T follicular helper cell (primary cell): Measurements from ENCODE around the gene TUBGCP6.

Source experiments
- DNase-seq: peaks from one replicate; pipeline ENCODE4 v3.0.0-alpha.2; 2020; ENCODE audit warnings: low read depth

The TUBGCP6 gene

DNA sequence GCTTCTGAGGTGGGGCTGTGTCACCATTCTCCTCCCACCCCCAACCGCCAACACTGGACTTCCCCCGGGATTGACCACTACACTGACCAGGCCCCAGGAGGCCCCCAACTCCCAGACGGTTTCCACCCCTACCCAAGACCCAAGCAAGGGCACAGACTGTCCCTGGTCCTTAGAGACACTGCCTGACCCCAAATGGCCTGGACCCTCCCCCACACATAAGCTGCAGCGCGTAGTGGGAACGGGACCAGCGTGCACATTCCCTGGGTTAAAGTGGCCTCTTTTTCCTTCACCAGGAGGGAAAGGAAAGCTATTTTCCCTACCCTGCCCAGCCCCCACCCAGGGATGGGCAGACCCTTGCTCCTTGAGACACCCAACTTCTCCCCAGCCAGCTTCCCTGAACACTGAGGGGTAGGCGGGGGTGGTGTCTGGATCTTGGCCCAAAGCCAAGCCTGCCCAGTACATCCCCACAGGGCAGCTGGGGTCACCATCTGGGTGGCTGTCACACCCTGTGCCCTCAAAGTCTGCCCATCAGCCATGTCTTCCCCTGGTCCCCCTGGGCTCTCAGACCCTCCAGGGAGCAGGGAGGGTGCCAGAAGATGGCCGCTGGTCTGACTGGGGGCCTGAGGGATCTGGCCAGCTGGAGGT lies 18.3 kb upstream of the TUBGCP6 start:
- DNase-seq: no peak

DNA sequence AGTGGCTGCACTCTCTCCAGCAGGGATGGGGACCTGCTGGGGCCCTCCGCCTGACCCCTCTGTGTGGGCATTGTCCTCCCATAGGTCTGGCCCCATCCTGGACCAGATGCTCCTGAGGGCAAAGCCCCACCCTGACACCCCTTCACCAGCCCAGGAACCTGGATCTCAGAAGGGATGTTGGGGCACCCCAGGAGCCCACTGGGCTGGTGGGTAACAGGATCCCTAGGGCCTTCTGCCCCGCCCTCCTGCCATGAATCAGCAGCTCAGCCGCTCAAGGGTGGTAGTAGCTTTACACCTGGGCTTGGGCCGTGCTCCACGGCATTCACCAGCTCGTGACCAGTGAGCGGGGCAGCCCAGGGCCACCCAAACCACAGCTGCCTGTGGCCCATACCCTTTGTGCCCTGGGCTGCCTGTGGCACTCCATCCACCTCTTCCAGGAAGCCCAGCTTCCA lies 17.7 kb upstream of the TUBGCP6 start:
- DNase-seq: no peak

DNA sequence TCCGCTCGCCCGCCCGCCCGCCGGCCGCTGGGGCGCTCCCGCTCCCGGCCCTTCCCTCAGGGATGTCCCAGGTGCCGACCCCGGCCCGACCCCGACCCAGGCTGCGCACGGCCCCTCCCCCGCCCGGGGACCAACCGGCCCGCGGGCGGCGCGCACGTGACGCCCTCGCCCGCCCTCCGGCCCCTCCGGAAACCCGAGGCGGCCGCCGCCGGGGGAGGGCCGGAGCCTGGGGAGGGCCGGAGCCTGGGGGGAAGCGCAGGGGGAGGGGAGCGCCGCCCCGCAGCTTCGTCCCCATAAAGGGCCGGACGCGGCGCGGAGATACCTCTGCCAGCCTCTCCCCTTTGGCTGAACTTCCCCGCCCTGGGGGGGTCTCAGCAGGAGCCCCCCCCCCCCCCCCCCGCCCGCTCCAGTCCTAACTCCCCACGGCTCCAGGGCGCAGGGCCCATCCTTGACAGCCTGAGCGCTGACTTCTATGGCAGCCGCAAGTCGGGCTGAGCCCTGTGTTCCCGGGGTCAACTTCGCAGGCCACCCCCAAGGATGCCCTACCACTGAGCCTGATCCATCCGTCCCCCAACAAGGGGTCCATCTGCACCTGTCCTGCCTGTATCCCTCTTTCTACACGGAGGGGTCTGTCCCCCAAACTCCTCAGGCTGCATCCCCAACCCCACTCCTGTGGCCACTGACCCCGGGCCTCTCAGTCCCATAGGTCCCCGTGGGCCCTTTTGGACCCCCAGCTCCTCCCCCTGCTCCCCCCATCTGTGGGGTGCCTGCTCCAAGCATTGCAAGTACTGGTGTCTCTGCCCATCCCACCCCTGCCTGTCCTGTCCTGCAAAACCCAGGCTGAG lies 17.0 kb upstream of the TUBGCP6 start, which contains the start of gene MAPK12:
Gene MAPK12 (minus strand): TSS at position 69 of the 845 bp plus-strand sequence. CDS start 174 bp downstream, outside the sequence.
- DNase-seq: no peak

DNA sequence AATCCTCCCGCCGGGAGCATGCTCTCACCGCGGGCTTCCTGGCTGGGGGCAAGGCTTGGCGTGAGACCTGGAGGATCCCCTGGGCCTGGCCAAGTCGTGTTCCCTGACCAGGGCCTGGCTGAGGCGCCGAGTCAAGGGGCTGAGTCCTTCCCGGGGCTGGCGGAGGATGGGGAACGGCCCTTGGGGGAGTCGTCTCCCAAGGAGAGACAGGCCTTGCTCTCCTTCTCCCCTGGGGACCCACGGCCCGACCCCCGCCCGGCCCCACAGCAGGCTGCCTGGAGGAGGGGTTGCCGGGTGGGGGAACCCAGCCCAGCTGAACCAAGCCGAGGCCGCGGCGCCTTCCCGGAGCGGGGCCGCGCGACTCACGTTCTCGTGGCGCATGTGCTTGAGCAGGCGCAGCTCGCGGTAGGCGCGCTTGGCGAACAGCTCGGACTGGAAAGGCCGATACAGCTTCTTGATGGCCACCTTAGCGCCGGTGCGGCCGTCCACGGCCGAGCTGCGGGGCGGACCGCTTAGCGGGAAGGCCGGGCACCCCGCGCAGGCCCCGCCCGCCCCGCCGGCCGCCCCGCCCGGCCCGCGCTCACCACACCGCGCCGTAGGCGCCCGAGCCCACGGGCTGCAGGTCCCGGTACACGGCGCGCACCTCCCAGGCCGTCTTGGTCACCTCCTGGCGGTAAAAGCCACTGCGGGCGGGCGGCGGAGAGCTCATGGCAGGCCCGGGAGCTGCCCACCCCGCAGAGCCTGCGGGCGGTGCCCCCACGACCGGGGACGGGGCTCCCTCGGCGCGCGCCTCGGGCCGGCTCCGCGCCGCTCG lies 16.2 kb upstream of the TUBGCP6 start:
- DNase-seq: no peak

DNA sequence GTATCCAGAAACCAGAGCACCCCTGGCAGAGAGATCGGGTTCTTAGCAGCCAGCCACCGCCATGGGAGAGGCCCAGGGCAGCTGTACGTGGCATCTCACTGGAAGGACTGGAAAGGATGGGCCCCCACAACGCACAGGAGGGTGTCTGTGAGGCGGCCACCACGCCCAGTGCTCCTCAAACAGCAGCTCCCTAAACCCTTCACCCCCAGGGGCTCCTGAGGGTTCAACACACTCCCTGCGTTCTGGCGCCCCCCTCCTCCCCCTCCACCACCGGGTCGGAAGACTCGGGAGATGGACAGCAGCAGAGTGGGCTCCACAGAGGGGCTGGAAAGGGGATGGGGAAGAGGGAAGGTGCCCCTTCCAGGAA lies 15.6 kb upstream of the TUBGCP6 start:
- DNase-seq: no peak

DNA sequence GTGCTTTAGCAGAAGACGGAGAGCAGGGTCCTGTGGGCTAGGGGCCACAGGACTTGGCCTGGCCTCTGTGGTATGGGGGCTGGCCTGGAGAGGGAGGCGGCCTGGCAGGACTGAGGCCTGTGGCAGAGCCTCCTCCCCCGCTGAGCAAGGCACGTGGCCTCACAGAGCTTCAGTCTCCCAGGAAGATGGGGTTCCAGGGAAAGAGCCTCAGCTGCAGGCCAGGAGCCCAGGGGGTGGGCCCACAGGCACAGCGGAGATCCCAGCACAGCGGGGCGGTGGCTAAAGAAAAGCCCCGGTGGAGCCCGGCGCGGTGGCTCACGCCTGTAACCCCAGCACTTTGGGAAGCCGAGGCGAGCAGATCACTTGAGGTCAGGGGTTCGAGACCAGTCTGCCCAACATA lies 14.5 kb upstream of the TUBGCP6 start:
- no peak for DNase-seq

DNA sequence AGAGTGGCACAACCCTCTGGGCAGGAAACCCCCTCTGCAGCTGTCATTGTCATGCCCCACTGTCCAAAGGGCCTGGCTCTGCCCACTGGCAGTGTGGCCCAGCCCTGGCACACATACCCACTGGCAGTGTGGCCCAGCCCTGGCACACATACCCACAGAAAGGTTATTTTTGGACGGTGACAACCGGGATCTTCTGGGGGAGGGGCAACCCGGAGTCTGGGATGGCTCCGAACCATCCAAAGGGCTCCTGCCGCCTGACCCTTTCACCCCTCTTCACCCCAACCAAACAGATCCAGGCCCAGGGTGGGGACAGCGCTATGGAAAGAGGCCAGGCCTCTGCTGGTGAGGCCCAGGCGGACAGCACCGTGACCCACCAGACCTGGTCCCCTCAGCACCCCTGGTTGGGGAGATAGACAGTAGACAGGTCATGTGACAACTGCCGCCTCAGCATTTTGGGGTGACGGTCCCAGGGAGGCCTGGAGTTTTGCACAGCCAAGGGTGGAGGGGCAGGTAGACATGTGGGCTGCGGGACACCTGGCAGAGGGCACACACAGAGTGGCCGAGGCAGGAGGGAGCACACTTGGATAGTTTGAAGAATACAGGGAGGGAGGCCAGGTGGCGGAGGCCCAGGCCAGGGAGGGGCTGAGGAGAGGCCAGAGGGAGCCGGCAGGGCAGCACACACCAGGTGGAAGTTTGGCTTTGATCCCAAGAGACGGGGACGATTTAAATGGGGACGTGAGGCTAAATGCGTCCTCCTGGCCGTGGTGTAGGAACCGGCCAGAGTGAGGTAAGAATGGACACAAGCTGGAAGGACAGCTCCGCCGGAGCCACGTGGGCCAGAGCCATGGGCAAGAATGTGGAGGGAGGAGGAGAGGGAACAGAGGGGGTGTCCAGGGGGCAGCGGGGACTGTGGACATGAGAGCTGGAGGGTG lies 13.8 kb upstream of the TUBGCP6 start:
- no peak for DNase-seq

DNA sequence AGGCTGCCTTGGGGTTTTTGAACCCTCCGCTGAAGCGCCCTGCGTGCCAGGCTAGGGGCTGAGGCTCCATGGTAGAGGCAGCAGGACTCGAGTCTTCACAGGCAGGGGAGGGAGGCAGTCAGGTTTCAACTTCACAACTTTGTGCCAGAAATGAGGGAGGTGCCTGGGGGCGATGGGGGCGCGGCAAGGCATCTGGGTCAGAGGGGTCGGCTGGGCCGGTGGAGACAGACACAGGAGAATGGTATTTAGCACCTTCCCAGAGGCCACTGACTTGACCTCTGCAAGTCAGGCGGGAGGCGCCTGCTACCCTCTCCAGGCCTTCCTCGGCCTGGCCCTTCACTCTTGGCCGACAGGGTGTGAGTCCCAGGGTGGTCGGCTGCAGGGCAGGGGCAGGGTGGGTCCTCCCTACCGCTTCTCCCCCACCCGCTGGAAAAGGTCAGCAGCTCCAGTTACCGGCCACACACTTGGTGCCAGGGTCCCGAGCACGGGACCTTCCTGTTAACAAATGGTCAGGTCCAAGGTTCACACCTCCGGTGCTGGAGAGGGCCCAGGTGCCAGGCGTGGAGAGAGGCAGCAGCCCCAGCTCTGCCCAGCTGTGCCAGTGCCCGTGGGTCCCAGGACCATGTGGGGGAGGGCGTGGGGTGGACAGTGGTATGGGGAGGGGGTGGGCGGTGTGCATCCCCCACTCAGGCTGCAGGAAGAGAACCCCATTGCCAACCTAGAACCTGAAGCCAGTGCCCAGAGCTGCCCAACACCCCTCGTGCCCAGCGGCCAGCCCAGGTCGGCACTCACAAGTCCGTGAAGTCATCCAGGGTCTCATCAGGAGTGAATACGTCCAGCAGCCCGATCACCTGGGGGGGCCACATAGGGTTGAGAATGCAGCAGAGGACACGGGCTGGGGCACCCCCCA lies 12.9 kb upstream of the TUBGCP6 start:
- DNase-seq: no peak

DNA sequence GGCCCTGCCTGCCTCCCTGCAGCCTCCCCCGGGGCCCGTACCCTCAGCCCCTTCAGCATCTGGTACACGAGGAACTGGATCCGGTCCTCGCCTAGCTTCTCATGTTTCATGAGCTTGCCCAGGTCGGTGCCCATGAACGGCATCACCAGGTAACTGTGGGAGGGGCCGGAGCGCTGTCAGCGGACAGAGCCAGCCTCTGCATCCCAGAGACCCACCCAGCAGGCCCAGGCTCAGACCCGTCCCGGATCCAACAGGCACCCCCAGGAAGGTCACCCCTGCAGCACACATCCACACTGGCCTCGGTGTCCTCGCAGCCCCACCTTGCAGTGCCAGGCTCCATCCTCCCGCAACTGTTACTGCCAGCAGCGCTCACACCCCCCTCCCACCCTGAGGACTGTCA lies 12.2 kb upstream of the TUBGCP6 start:
- DNase-seq: no peak

DNA sequence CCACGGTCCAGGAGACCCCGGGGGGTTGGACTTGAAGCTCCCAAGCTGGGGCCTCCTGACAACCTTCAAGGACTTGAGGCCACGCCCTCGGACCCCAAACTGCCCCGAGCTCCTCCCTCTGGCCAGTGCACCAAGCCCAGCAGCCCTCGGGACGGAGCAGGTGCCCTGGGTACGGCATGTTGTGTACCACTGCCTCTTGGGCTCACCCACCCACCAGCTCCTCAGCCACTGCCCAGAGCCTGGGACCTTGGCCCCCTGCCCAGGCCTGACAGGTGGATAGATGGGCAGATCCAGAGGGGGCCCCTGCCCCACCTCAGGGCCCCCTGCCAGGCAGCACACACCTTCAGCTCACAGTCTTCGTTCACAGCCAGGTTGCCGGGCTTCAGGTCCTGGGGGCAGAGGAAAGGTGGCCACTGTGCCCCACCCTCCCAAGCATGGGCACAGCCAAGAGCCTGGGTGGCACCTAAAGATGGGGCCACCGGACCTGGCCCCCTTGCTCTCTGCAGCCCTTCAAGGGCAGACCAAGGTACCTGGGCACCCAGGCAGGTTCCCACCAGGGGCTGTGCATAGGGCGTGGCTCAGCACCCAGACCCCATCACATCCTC lies 11.5 kb upstream of the TUBGCP6 start:
- no peak for DNase-seq

DNA sequence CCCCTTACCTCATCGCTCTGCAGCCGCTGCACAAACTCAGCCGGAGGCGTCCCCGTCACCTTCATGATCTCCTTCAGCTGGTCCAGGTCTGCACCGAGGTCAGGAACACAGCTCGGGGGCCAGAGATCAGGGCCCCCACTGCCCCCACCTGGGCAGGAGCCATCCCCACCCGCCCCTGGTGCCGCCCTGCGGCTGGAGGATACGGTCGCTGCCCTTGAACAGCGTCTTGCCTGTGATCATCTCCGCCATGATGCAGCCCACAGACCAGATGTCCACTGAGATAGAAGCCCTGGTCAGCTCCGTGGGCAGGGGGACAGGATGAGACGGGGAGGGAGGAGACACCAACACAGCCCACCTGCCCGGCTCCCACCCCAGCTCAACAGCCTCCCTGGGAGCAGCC lies 10.8 kb upstream of the TUBGCP6 start:
- DNase-seq: no peak

DNA sequence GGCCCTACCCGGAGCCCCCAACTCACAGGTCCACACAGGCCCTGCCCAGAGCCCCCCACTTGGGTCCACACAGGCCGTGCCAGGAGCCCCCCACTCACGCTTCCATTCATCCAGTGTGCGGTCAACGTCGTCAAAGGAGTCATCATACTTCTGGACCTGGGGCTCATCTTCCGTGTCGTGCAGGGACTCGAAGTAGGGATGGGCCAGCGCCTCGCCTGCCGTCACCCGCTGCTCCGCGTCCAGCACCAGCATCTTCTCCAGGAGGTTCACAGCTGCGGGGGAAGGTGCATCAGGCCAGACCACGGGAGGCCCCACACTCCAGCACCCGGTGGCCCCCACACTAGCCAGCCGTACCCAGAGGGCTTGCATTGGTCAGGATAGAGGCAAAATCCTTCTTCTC lies 10.3 kb upstream of the TUBGCP6 start:
- no peak for DNase-seq

DNA sequence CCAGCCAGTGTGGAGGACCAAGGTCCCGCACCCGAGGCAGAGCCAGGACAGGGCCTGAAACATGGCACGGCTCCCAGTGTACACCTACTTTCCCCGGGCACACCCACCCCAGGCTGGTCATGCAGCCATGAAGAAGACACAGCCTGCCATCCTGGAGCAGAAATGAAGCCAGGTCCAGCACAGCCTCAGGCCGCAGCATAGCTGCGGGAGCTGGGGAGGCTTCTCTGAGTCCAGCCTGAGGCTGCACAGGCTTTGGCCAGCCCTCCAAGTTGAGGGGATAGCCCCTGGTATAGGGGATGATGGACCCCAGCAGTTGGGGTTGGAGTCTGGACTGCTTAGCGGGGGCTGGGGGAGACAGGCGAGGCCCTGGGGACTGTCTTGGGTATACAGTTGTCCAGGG lies 9.1 kb upstream of the TUBGCP6 start:
- no peak for DNase-seq

DNA sequence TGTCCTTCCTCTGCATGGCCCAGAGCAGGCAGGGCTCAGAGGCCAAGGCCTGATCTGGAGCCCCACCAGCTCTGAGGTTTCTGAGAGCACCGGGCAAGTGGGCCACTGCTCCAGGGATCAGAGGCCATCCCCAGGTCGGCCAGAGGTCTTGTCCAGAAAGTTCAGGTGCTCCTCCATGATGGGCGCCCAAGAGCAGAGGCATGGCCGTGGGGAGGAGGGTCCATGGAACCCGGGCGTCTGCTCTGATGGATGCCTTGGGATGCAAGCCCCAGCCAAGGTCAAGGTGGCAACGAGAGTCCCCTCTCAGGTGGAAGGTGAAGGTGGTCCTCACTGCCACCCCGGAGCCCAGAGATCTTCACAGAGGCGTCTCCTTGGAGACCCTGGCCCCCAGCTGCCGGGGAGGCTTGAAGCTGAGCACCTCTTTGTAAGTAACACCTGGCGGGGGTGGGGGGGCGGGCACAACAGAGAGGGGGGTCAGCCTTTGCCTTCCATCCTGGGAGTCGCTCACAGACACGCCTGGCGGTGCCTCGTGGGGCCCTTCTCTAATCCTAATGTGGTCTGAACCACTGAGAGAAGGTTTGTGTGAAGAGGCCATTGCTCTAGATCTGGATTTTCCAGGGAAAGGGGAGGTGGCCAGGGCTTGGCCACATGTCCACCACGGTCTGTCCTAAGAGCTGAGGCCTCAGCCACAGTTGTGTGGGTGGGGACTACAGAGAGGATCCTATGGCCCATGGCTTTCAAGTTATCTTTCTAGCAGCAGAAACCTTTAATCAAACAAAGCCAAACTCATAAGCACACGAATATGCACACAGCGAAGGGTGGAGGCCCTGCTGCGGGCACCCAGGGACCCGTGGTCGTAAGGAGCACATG lies 8.5 kb upstream of the TUBGCP6 start:
- no peak for DNase-seq

DNA sequence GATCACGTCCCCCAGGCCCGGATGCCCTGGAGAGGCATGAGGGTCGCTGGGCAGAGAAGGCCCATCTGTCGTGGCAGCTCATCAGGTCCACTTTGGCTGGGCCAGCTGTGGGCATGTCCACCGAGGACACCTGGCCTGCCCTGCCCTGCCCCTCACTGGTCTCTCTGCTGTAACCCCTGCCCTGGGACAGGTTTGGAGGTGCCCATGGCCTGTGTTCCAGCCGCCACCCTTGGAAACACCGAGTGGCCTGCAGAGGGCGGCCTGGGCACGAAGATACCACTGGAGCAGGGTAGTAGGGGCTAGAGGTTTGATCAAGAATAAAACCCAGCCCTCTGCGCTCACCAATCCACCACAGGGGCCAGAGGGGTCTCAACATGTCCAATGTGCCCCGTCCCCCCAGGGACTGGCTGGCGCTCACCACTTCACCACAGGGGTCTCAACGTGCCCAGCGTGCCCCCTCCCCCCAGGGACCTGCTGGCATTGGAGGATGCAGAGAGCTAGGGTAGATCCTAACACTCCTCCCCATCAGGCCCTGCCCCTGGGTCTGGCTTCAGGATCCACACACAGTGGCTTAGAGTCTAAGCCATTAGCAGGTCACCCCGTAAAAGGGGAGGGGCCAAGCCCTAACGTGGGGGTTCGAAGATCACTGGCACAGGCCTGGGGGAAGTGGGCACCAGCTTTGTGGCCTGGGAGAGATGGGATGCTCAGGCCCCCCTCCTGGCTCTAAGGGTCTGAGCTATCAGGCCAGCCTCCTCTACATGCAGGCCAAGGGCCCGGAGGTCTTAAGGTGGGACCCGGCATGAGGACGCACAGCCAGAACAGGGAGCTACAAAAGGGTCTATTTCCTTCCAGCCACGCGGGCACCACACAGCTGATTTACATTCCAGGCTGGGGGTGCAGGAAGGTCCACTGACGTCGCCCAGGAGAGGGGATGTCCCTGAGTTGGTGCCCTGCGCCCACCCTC lies 7.5 kb upstream of the TUBGCP6 start:
- DNase-seq: peak; percentile 59

DNA sequence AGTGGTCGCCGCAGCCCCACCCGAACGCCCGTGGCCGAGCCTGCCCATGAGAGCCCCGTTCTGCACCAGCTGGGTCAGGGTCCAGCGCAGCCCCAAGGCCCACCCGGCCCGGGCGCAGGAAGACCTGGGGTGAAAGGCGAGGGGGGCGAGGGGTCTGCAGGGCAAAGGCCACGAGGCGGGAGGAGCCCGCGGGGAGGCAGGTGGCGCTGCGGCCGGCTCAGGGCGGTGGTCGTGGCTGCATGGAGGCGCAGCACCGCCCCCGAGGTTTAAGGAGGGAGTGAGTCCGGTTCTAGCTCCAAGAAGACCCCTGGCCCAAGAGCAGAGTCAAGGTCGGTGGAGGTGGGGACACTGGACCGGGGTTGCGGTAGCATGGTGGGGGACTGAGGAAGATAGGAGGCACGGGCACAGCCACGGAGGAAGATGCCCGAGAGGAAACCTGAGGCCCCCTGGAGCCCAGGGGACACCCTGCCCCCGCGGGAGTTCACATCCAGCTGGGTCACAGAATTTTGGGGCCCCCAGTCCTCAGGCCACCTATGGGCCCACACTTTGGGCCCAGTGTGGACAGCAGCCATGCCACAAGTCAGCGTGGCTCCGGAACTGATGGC lies 6.8 kb upstream of the TUBGCP6 start:
- no peak for DNase-seq
